ENCODE data around the gene CCDC85A. TPM values are rescaled to one million over a fixed set of nuclear protein-coding genes. Genes with fewer than 3 reads are reported as not detected.
"Not testable (repeated sequence)": the region's sequence is repeated elsewhere in the genome, so short reads cannot be mapped to it uniquely, and the experiment has no call there.

Gene CCDC85A
- total RNA-seq, 1 donor from 2014 or later, result 0.43 TPM

GRCh38 chr2:56148825-56149224, 35.0 kb upstream of the CCDC85A start:
- Mint-ChIP-seq H3K27ac (no peak overlapping the region), H3K4me1 (no peaks in the 10 kb centered on the region), H3K36me3 (no peaks in the 10 kb centered on the region), H3K9me3 (no peaks in the 10 kb centered on the region), H3K4me3 (no peak overlapping the region), H3K27me3 (ENCODE audit: insufficient read depth, low read depth) (peaks cover 2% of the 10 kb centered on the region)
- Histone ChIP-seq H3K4me2 (no peak overlapping the region), H3K27ac (no peak overlapping the region), H3K9me3 (ENCODE audit: low read depth) (no peaks in the 10 kb centered on the region), H3F3A (ENCODE audit: low read depth) (no peaks in the 10 kb centered on the region), H4K20me1 (ENCODE audit: low read depth) (no peaks in the 10 kb centered on the region), H3K9ac (no peak overlapping the region), H3K4me1 (no peaks in the 10 kb centered on the region), H3K4me3 (no peak overlapping the region), H3K79me2 (ENCODE audit: low read depth) (no peaks in the 10 kb centered on the region), H2AFZ (replicated peaks) (no peak overlapping the region), H3K27me3 (no peaks in the 10 kb centered on the region), H3K36me3 (no peaks in the 10 kb centered on the region)
- TF ChIP-seq EZH2phosphoT487 (IDR thresholded peaks at IDR 0.05) (no peak), EZH2 (IDR thresholded peaks at IDR 0.05) (no peak)
- TF ChIP-seq, protein P1, sequence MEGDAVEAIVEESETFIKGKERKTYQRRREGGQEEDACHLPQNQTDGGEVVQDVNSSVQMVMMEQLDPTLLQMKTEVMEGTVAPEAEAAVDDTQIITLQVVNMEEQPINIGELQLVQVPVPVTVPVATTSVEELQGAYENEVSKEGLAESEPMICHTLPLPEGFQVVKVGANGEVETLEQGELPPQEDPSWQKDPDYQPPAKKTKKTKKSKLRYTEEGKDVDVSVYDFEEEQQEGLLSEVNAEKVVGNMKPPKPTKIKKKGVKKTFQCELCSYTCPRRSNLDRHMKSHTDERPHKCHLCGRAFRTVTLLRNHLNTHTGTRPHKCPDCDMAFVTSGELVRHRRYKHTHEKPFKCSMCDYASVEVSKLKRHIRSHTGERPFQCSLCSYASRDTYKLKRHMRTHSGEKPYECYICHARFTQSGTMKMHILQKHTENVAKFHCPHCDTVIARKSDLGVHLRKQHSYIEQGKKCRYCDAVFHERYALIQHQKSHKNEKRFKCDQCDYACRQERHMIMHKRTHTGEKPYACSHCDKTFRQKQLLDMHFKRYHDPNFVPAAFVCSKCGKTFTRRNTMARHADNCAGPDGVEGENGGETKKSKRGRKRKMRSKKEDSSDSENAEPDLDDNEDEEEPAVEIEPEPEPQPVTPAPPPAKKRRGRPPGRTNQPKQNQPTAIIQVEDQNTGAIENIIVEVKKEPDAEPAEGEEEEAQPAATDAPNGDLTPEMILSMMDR (IDR thresholded peaks at IDR 0.05), result no peak
- DNase-seq (ENCODE audit: low spot score), result no peak

DNA sequence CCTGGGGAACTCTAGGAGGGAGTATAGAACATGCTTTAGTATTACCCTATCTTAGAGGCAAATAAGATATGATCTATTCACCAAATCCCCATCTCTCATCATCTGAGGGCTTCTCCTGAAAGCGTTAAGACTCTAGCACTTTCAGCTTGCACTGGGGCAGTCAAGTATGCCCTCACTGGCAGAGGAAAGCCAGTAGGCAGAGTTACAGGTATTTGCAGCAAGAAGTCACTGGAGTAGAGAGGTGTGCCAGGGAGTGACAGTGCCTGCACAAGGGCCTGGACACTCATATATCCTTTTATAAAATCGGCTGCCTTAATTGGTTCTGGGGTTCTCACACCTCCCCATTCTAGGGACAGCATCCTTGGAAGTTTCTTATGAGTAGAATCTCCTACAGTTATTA, 31.9 kb upstream of the CCDC85A start:
- Mint-ChIP-seq H3K27ac (no peak overlapping the region), H3K4me3 (no peak overlapping the region), H3K4me1 (no peaks in the 10 kb centered on the region), H3K9me3 (no peaks in the 10 kb centered on the region), H3K27me3 (ENCODE audit: insufficient read depth, low read depth) (peaks cover 2% of the 10 kb centered on the region), H3K36me3 (no peaks in the 10 kb centered on the region)
- TF ChIP-seq, protein P1 (IDR thresholded peaks at IDR 0.05), result no peak
- no peak for TF ChIP-seq EZH2phosphoT487 (IDR thresholded peaks at IDR 0.05)
- TF ChIP-seq EZH2 (IDR thresholded peaks at IDR 0.05), result no peak
- no peak for DNase-seq (ENCODE audit: low spot score)
- Histone ChIP-seq H3K9me3 (ENCODE audit: low read depth) (no peaks in the 10 kb centered on the region), H3K27me3 (no peaks in the 10 kb centered on the region), H2AFZ (replicated peaks) (no peak overlapping the region), H3K27ac (no peak overlapping the region), H3K4me2 (no peak overlapping the region), H3F3A (ENCODE audit: low read depth) (no peaks in the 10 kb centered on the region), H3K9ac (no peak overlapping the region), H4K20me1 (ENCODE audit: low read depth) (no peaks in the 10 kb centered on the region), H3K79me2 (ENCODE audit: low read depth) (no peaks in the 10 kb centered on the region), H3K4me1 (no peaks in the 10 kb centered on the region), H3K36me3 (no peaks in the 10 kb centered on the region), H3K4me3 (no peak overlapping the region)

GRCh38 chr2:56155188-56155587, 28.6 kb upstream of the CCDC85A start:
- H3K4me1 ChIP-seq, result no peaks in the 10 kb centered on the region
- no peaks in the 10 kb centered on the region for H3K4me1 Mint-ChIP-seq
- H3K4me3 ChIP-seq, result no peak overlapping the region
- H3K36me3 ChIP-seq, result no peaks in the 10 kb centered on the region
- H3K36me3 Mint-ChIP-seq, result no peaks in the 10 kb centered on the region
- H3K9me3 Mint-ChIP-seq, result peaks cover 3% of the 10 kb centered on the region
- H2AFZ ChIP-seq (replicated peaks), result no peak overlapping the region
- no peaks in the 10 kb centered on the region for H3K79me2 ChIP-seq (ENCODE audit: low read depth)
- H3K4me3 Mint-ChIP-seq, result no peak overlapping the region
- H3F3A ChIP-seq (ENCODE audit: low read depth), result no peaks in the 10 kb centered on the region
- no peaks in the 10 kb centered on the region for H3K27me3 ChIP-seq
- H3K9ac ChIP-seq, result no peak overlapping the region
- no peak overlapping the region for H3K27ac ChIP-seq
- no peak overlapping the region for H3K27ac Mint-ChIP-seq
- no peak for DNase-seq (ENCODE audit: low spot score)
- TF ChIP-seq EZH2phosphoT487 (IDR thresholded peaks at IDR 0.05), result no peak
- TF ChIP-seq, protein P1 (IDR thresholded peaks at IDR 0.05), result no peak
- H4K20me1 ChIP-seq (ENCODE audit: low read depth), result no peaks in the 10 kb centered on the region
- H3K9me3 ChIP-seq (ENCODE audit: low read depth), result no peaks in the 10 kb centered on the region
- no peak overlapping the region for H3K4me2 ChIP-seq
- H3K27me3 Mint-ChIP-seq (ENCODE audit: insufficient read depth, low read depth), result no peaks in the 10 kb centered on the region

GRCh38 chr2:56159875-56160274, 23.9 kb upstream of the CCDC85A start:
- not testable (repeated sequence) for H3K27me3 Mint-ChIP-seq (ENCODE audit: insufficient read depth, low read depth); H3K4me3 ChIP-seq; H3K4me3 Mint-ChIP-seq; H2AFZ ChIP-seq (replicated peaks); H3F3A ChIP-seq (ENCODE audit: low read depth); H3K4me1 Mint-ChIP-seq; DNase-seq (ENCODE audit: low spot score); H4K20me1 ChIP-seq (ENCODE audit: low read depth); H3K79me2 ChIP-seq (ENCODE audit: low read depth); H3K36me3 Mint-ChIP-seq; H3K9ac ChIP-seq; H3K9me3 ChIP-seq (ENCODE audit: low read depth); H3K27ac ChIP-seq; H3K9me3 Mint-ChIP-seq; H3K27me3 ChIP-seq; H3K4me1 ChIP-seq; H3K36me3 ChIP-seq; H3K4me2 ChIP-seq; H3K27ac Mint-ChIP-seq

All from neural progenitor cell (in vitro differentiated cells).